Muscle of leg (tissue), 11 donors: ENCODE measurements around the gene SMARCC2. TPM values are rescaled to one million over a fixed set of nuclear protein-coding genes. Genes with fewer than 3 reads are reported as not detected.
"Not testable (repeated sequence)": the region's sequence is repeated elsewhere in the genome, so short reads cannot be mapped to it uniquely, and the experiment has no call there.

Experiments
- DNase-seq: peaks from one replicate; pipeline ENCODE4 v3.0.0; 2013
- H3K27ac ChIP-seq: one replicate; pipeline ENCODE4 v1.5.1; 2013; ENCODE audit warnings: mild to moderate bottlenecking, low read length, control low read depth
- H3K27me3 ChIP-seq: one replicate; pipeline ENCODE4 v1.6.1; 2013; ENCODE audit warnings: low read length; ENCODE audit not compliant: control insufficient read depth, insufficient read depth
- H3K36me3 ChIP-seq: one replicate; pipeline ENCODE4 v1.6.1; 2013; ENCODE audit warnings: low read length; ENCODE audit not compliant: control insufficient read depth, insufficient read depth
- H3K4me1 ChIP-seq: one replicate; pipeline ENCODE4 v1.6.1; 2013; ENCODE audit warnings: low read length; ENCODE audit not compliant: control insufficient read depth, insufficient read depth
- H3K4me3 ChIP-seq: one replicate; pipeline ENCODE4 v1.5.1; 2013; ENCODE audit warnings: low read length, control low read depth
- H3K9me3 ChIP-seq: replicated peaks from 2 replicates; pipeline ENCODE4 v1.6.1; 2013; ENCODE audit warnings: low read depth, low read length; ENCODE audit not compliant: control insufficient read depth
- WGBS: methylation state at CpG from one replicate; pipeline ENCODE4 v1.1.5; 2013; ENCODE audit warnings: missing lambda C conversion rate; ENCODE audit not compliant: insufficient coverage; 5-methylcytosine and 5-hydroxymethylcytosine counted together
- polyA plus RNA-seq, 8 donors: library from polyadenylated mRNA; unstranded; fragments of 120-200 nt; gene quantifications; one replicate each; pipeline versions ENCODE4 v1.2.1 to v1.2.3, GENCODE V29; 2013; ENCODE audit warnings: inconsistent platforms in 1 of 8, low replicate concordance in 1 of 8; ENCODE audit not compliant: insufficient read length in 8 of 8, insufficient read depth in 1 of 8
- total RNA-seq: library from RNA; stranded (reverse); fragments of 120-200 nt; gene quantifications from one replicate; pipeline ENCODE4 v1.2.4, GENCODE V29; 2013

The SMARCC2 gene
- total and polyA plus RNA-seq, 9 donors: 46.8 to 71.7 (median 55.3) TPM

DNA sequence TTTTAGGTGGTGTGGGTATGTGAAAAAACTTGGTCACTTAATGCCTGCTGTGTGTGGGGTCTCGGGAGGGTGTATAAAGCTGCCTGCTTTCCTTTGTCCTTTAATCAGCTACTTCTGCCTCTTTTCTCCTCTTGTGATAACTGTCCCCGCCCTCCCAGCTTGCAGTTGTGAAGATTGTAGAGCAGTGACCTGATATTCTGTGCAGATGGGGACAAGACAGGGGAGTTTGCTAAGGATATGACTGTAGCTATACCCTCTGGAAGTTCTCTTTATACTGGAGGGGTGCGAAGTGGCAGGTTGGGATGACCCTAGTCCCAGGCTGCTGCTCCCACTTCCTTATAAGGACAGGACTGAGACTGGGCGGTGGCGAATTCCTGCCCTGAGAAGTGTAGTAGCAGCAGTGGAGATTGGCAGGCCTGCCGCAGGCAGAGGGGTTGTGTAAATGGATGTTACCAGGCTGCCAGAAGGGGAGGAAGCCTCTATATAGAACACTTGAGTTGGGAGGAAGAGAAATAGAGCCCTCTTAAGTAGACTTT is 30.3 kb downstream of the SMARCC2 start:
- WGBS: 0% methylated on average over 4 of the region's 6 CpGs
- Histone ChIP-seq H3K9me3 (no peaks in the 10 kb centered on the region), H3K27me3 (no peaks in the 10 kb centered on the region), H3K36me3 (peaks cover 62% of the 10 kb centered on the region), H3K27ac (peak overlapping the region; percentile 99), H3K4me3 (peak overlapping the region; percentile 67), H3K4me1 (peaks cover 55% of the 10 kb centered on the region)
- peak; percentile 85 for DNase-seq

- Histone ChIP-seq H3K27me3 (no peaks in the 10 kb centered on the region), H3K4me1 (peaks cover 62% of the 10 kb centered on the region), H3K36me3 (peaks cover 54% of the 10 kb centered on the region), H3K27ac (peak within 1 kb of the TSS; percentile 99), H3K4me3 (peak within 1 kb of the TSS; percentile 67), H3K9me3 (no peaks in the 10 kb centered on the region)
- 0% methylated on average over 18 of the region's 30 CpGs for WGBS
- DNase-seq: peak; percentile 99
These were observed 31.0 kb downstream of the SMARCC2 start, which contains the start of gene MYL6 for GRCh38 chr12:56158029-56158925. Gene MYL6, plus strand, starts transcription at chr12:56158359. Its CDS starts 43 bp downstream, at chr12:56158402.

DNA sequence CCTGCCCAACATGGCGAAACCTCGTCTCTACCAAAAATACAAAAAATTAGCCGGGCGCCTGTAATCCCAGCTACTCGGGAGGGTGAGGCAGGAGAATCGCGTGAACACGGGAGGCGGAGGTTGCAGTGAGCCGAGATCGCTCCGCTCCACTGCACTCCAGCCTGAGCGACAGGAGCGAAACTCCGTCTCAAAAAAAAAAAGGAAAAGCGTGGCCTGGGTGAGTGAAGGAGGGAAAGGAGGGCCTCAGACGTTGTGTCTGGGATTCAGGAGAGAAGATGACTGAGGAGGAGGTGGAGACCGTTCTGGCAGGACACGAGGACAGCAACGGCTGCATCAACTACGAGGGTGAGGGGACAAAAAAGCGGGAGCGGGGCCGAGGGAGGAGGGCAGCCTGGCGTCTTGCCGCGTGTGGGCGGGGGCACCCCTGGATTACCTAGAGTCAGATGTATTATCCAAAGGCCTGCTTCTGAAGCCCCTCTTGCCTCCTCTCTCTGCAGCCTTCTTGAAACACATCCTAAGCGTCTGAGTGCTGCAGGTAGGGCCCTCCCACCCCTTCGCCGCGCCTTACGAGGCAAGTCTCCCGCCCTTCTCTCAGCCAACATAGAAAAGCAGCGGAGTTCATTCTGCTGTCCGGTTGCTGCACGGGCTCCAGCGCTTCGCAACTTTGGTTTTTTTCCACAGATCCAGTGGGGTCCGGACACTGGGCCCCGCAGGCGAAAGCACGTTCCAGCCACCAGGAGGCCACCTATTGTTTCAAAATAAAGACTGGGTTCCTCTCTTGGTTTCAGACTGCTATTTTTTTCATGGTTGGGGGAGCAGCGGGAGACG is 31.9 kb downstream of the SMARCC2 start:
- H3K27ac ChIP-seq: peak overlapping the region; percentile 99
- WGBS: under 1% methylated on average over 33 of the region's 45 CpGs
- peak; percentile 97 for DNase-seq
- peak overlapping the region; percentile 48 for H3K4me3 ChIP-seq
- H3K27me3 ChIP-seq: no peaks in the 10 kb centered on the region
- H3K36me3 ChIP-seq: peaks cover 46% of the 10 kb centered on the region
- H3K9me3 ChIP-seq: no peaks in the 10 kb centered on the region
- peaks cover 69% of the 10 kb centered on the region for H3K4me1 ChIP-seq

DNA sequence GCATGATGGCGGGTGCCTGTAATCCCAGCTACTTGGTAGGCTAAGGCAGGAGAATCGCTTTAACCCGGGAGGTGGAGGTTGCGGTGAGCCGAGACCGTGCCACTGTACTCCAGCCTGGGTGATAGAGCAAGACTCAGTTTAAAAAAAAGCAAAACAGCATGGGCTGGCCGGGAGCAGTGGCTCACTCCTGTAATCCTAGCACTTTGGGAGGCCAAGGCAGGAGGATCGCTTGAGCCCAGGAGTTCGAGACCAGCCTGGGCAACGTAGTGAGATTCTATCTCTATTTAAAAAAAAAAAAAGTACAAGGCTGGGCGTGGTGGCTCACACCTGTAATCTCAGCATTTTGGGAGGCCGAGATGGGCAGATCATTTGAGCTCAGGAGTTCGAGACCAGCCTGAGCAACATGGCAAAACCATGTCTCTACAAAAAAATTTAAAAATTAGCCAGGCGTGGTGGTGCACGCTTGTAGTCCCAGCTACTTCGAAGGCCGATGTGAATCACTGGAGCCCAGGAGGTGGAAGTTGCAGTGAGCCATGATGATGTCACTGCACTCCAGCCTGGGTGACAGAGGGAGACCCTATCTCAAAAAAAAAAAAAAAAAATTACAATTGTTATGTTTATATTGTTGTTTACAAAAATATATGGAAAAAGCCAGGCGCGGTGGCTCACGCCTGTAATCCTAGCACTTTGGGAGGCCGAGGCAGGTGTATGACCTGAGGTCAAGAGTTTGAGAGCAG is 32.7 kb downstream of the SMARCC2 start:
- 92% methylated on average over 13 of the region's 21 CpGs for WGBS
- not testable (repeated sequence) for H3K9me3 ChIP-seq, DNase-seq, H3K27me3 ChIP-seq
- Histone ChIP-seq H3K4me1 (peaks cover 69% of the 10 kb centered on the region), H3K4me3 (peak overlapping the region; percentile 48), H3K36me3 (peaks cover 38% of the 10 kb centered on the region), H3K27ac (peak overlapping the region; percentile 99)

DNA sequence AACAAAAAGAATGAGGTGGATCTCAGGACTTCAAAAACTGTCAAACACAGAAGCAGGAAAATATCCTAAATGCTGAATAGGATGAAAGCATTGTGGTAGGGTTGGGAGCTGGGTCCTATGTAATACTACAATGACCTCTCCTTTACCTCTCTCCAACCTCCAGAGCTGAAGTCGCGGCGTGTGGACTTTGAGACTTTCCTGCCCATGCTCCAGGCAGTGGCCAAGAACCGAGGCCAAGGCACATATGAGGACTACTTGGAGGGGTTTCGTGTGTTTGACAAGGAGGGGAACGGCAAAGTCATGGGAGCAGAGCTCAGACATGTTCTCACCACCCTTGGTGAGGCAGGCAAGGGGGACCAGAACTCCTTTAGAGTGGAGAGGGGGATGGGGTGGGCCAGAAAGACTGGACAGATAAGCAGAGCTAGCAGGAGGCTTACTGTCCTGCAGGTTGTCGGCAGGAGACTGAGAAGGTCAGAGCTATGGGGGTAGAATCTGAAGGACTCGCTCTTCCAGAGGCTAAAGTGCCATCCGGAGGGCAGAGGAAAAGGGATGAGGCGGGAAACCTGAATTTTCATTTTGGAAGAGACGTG is 33.9 kb downstream of the SMARCC2 start:
- Histone ChIP-seq H3K36me3 (peaks cover 25% of the 10 kb centered on the region), H3K27me3 (no peaks in the 10 kb centered on the region), H3K4me3 (peak overlapping the region; percentile 3), H3K4me1 (peaks cover 61% of the 10 kb centered on the region), H3K9me3 (no peaks in the 10 kb centered on the region), H3K27ac (peak overlapping the region; percentile 89)
- no peak for DNase-seq
- WGBS: 86% methylated on average over 6 of the region's 11 CpGs

DNA sequence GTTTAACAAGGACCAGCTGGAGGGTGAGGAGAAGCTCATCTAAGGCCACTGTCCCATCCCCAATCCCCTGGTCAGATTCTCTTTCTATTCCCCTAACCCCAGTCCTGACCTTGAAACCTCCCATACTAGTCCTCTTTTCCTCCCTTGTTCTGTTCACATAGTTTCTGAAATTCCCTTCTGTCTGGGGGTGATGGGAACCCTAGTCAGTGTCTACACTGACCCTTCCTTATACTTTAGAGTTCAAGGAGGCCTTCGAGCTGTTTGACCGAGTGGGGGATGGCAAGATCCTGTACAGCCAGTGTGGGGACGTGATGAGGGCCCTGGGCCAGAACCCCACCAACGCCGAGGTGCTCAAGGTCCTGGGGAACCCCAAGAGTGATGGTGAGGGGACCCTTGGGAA is 34.5 kb downstream of the SMARCC2 start:
- Histone ChIP-seq H3K4me1 (peaks cover 56% of the 10 kb centered on the region), H3K27ac (peak overlapping the region; percentile 89), H3K9me3 (no peaks in the 10 kb centered on the region), H3K4me3 (peak overlapping the region; percentile 6), H3K27me3 (no peaks in the 10 kb centered on the region), H3K36me3 (peaks cover 24% of the 10 kb centered on the region)
- 84% methylated on average over 5 of the region's 5 CpGs for WGBS
- no peak for DNase-seq

DNA sequence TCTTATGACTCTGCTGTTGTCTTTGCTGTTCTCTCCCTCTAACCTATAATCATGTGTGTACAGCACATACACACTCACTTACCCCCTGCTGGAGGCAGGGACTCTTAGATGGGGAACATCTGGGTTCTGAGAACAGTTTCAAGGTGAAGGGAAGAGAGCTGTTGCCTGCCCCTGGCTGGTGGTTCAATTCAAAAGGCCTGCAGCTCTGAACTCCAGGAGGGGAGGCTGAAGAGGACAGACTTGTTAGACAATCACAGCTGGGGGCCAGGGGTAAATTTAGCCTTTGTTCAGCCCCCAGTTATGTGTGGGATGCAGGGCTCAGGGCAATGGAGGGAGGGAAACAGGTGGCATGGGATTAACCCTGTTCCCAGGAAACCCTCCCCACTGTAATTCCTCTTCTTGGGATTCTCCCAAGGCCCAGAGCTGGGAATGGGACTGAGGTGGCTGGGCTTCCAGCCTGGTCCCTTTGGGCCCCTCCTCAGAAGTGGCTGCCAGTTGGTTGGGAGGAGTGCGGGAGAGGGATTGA is 35.0 kb downstream of the SMARCC2 start:
- Histone ChIP-seq H3K27ac (peak overlapping the region; percentile 89), H3K36me3 (peaks cover 20% of the 10 kb centered on the region), H3K27me3 (no peaks in the 10 kb centered on the region), H3K4me3 (peak overlapping the region; percentile 27), H3K9me3 (no peaks in the 10 kb centered on the region), H3K4me1 (peaks cover 51% of the 10 kb centered on the region)
- no CpG with 5 or more reads among the region's 1 CpG for WGBS
- DNase-seq: peak; percentile 74

- peak; percentile 30 for DNase-seq
- 75% methylated on average over 4 of the region's 5 CpGs for WGBS
- Histone ChIP-seq H3K36me3 (peaks cover 17% of the 10 kb centered on the region), H3K9me3 (no peaks in the 10 kb centered on the region), H3K27me3 (no peaks in the 10 kb centered on the region), H3K27ac (peak overlapping the region; percentile 89), H3K4me1 (peaks cover 51% of the 10 kb centered on the region), H3K4me3 (peak overlapping the region; percentile 27)
These were observed 35.6 kb downstream of the SMARCC2 start for GRCh38 chr12:56153678-56154065.
